GM18511 (cell line): ENCODE results near the gene CNMD.

Experiments
- ATAC-seq: cut with Tn5 transposase; IDR thresholded peaks from one replicate; pipeline ENCODE4 v1.9.1; 2021; ENCODE audit warnings: mild to moderate bottlenecking, moderate library complexity; ENCODE audit not compliant: unreplicated experiment

The CNMD gene

GRCh38 chr13:52739468-52740071, at the start of gene CNMD:
TSS of gene CNMD (minus strand) at chr13:52739820. CDS start at chr13:52739701, 119 bp downstream.
- no peak for ATAC-seq

- ATAC-seq, result no peak
These were observed 48.4 kb upstream of the CNMD start for GRCh38 chr13:52788011-52788410.

DNA sequence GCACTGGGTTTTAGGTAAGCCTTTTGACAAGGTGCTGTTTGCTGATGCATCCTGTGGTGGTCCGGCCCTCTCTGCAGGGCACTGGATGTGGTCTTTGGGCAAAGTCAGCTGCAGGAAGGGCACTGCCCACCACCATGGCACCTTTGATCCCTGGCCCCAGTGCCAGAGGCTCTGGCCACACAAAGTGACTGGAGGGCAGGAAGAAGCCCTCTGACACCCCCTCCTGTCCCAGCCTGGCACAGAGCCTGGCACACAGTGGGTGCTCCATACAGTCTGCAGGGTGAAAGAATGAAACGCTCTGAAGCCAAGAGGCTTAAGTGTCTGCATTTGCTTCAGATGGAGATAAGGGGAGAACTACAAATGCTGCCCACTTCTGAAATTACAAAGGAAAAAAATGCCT, 47.6 kb upstream of the CNMD start:
- ATAC-seq, result no peak

DNA sequence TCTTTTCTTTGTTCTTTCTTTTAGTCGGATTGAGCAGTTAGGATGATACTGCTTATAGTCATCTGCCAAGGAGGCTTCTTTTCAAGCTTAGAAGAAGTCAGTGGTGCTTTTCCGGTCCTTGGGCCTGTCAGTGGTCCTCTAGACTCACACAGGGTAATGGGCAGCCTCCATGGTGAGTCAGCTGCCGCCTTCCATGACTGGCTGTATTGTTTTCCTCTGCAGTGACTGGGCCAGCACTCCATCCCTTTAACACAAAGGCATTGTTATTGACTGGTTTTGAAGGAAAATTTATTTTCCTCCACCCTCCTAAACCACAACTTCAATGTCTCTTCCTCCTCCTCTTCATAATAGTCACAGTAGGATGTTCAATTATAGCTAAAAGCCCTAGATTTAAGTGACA, 47.1 kb upstream of the CNMD start:
- no peak for ATAC-seq

GRCh38 chr13:52785739-52786138, 46.1 kb upstream of the CNMD start:
- no peak for ATAC-seq

GRCh38 chr13:52784591-52785340, 45.1 kb upstream of the CNMD start:
- no peak for ATAC-seq

DNA sequence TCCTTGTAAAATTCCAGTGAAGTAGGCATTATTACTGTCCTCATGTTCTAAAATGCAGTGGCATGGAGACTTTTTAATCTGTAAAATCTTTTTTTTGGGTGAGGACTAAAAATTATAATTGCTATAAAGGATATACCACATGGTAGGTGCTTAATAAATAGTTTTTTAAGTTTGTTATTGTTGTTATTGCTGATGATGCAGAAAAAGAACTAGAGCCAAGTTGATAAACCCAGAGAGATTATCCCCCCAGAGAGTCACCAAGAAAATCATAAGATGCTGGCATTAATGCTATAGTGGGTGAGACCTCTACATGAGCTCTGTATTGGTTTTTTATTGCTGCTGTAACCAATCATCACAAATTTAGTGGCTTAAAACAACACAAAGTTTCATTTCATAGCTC, 44.3 kb upstream of the CNMD start:
- ATAC-seq, result no peak

DNA sequence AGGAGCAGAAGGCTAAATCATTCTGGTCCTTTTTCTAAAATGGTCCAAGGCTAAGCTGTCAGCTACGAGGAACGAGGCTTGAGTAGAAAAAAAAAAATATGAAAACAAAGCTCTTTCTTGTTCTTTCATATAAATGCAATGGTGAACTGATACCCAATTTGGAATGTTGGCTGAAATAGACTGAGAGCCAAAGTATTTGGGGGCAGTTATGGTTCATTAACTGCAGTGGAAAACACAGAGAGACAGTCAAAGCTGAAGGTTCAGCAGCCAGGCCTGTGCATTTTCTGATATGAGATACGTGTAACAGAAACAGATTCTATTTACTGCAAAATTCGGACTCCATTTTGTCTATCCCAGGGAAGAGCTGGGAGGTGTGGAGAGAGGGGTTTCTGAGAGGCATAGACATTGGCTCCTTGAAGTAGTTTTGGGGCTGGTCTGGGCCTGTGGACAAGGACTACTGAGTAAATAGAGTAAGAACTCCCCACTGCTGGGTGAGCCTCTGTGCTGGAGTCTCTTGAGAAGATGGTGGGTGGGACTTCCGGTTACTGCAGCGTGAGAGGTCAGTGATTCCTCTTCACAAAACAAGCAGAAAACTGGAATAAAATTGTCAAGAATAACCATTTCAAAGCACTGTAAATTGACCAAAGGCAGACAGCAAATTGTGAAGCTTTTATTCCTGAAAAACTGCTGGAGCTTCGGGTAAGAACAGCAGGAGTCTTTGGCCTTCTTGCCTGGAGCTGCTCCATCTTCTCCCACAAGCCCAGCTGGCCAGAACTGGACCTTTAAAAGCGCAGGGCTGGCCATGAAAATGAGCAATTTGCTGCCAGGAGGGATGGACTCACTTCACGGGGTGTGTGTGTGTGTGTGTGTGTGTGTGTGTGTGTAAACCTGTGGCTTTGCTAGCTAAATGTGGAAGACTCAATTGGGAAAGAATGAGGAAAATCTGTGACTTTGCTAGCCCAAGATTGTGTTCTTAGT, 43.1 kb upstream of the CNMD start:
- no peak for ATAC-seq

GRCh38 chr13:52780611-52781010, 41.0 kb upstream of the CNMD start:
- ATAC-seq, result no peak

- no peak for ATAC-seq
These were observed 40.5 kb upstream of the CNMD start for GRCh38 chr13:52780092-52780491.

DNA sequence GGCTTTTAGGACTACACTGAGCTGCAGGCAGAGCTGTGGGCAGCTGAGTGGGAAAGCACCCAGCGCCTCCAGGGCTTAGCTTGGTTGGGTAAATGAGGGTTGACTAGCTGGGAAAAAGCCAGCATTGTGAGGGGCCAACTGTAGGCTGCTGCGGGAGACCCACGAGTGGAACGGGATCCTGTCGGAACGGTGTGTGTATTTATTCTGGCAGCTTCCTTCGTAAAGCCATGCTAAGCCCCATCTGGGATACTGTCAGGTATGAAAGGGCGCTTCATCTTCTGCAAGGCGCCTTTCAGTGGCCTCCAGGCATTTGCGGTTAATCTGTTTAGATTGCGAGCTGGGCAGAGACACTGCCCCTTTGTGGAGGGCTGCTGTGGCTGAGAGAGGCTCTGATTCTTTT, 39.5 kb upstream of the CNMD start:
- ATAC-seq, result no peak

DNA sequence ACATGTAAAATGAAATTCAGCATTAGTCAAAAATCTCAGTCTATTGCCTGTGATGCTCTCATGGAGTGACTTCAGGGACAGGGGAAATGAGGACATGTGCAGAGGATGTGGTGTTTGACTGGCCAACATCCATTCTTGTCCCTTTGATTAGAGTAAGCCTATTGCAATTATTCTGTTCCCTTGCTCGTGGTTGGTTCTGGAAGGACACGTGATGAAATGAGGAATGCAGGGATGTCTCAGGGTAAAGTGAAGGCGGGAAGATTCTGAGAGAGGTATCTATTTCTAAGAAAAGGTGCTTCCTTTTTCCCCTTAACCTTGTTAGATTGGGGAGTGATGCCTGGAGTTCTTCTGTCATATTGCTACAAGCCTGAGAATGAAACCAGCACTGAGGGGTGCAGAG, 37.1 kb upstream of the CNMD start:
- ATAC-seq, result no peak

DNA sequence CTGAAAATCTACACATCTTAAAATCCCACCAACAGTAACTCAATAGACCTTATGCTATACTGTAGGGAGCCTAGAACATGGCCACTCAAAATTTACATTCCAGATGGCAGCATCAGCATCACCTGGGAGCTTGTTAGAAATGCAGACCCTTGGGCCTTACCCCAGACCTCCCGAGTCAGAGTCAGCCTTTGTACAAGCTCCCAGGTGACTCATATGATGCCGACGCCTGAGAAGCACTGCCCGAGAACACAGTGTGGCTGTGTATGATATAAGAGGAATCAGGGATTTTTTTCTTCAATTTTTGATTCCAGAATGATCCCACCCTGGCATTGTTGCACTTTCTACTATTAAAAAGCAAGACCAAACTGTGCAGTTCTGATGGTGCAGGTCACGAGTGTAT, 35.9 kb upstream of the CNMD start:
- no peak for ATAC-seq

- ATAC-seq, result no peak
These were observed 28.4 kb upstream of the CNMD start for GRCh38 chr13:52767949-52768516.

- no peak for ATAC-seq
These were observed 26.2 kb upstream of the CNMD start for GRCh38 chr13:52765611-52766390.

DNA sequence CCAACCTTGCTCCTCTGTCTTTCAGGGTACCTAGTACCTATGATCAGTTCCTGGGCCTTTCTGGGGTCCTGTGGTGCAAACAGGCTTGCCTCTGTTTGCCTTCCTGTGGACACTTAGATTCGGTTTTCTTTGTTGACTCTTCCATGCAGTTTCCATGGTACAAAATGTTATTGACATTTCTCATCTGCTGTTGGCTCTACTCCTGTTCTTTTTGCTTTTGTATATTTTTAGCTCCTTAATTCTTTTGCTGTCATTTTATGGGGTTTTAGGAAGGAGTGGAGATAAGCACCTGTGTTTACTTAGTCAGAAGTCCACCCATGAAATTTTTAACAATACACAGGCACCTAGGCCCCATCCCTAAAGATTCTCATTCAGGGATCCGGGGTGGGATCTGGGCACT, 20.5 kb upstream of the CNMD start:
- ATAC-seq, result no peak

GRCh38 chr13:52758114-52758513, 18.5 kb upstream of the CNMD start:
- no peak for ATAC-seq

GRCh38 chr13:52751196-52751595, 11.6 kb upstream of the CNMD start:
- ATAC-seq, result no peak

- ATAC-seq, result no peak
These were observed 11.1 kb upstream of the CNMD start for GRCh38 chr13:52750713-52751112.

- no peak for ATAC-seq
These were observed 9.8 kb upstream of the CNMD start for GRCh38 chr13:52749419-52749818.
